Motor neuron (in vitro differentiated cells): ENCODE measurements around the gene CKAP2. TPM values are rescaled to one million over a fixed set of nuclear protein-coding genes. Genes with fewer than 3 reads are reported as not detected.
A peak's percentile ranks its signal among the peaks of the same experiment; 100 is the strongest.

ENCODE experiments used
- ATAC-seq, 8 experiments: fragments of 200-7000 bp; cut with Tn5 transposase; replicated peaks in 6 of 8; 2 replicates each; pipeline ENCODE4 v1.8.0; 2021; ENCODE audit warnings: mild to moderate bottlenecking in 8 of 8, moderate library complexity in 8 of 8
- H3K27ac ChIP-seq, 2 donors: fragments of 250-450 bp; sonication (Bioruptor Pico); 2 replicates each; pipeline ENCODE4 v1.9.0; 2021; ENCODE audit warnings: antibody characterized with exemption in 2 of 2, mild to moderate bottlenecking in 2 of 2, moderate library complexity in 1 of 2
- H3K4me1 ChIP-seq, 2 donors: fragments of 250-450 bp; sonication (Bioruptor Pico); replicated peaks in 1 of 2; 2 replicates each; pipeline ENCODE4 v1.6.1; 2021; ENCODE audit warnings: antibody characterized with exemption in 2 of 2, mild to moderate bottlenecking in 2 of 2, moderate library complexity in 1 of 2
- H3K4me3 ChIP-seq, 5 donors: fragments of 250-450 bp; sonication (Bioruptor Pico); 2 replicates each; pipeline ENCODE4 v1.9.0; 2021; ENCODE audit warnings: antibody characterized with exemption in 5 of 5, mild to moderate bottlenecking in 5 of 5, moderate library complexity in 4 of 5
- WGBS, 10 experiments: fragments of 450-650 bp; shearing (Covaris generic); methylation state at CpG; one replicate each; pipeline ENCODE4 v1.0.0; 2022; 5-methylcytosine and 5-hydroxymethylcytosine counted together
- in situ Hi-C, 9 experiments: fragments of 400-800 bp; cut with MboI; loops; one replicate each; pipeline ENCODE4 v1.15.0; 2021; ENCODE audit warnings: low sequenced_read_pairs in 9 of 9, low pct_unique_long_range_greater_than_20kb in 2 of 9; ENCODE audit not compliant: unreplicated experiment in 9 of 9
- total RNA-seq, 8 experiments: library from RNA; unstranded; fragments of 300-600 nt; gene quantifications; 2 replicates each; pipeline versions ENCODE4 v1.2.3 to v1.2.4, GENCODE V29; 2022

CKAP2 gene
- total RNA-seq, 8 experiments from 2014 or later = 12.9 to 87.3 (median 22.1) TPM

DNA sequence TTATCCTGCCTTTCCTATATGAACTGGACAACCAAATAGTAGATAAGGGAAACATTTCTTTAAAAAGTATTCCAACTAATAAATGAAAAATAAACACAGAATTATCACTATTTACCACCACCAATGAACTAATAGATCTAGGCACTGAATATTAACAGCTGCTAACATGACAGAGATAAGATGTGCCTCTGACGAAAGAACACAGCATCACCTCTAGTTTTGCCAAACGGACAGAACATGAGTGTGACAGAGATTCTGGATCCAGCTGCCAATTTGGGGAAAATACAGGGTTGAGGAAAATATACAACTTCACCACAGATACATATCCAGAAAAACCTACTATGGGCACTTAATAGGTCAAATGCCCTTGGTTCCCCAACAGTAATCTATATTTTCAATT, 22.8 kb upstream of the CKAP2 start:
- Histone ChIP-seq H3K4me1 (no peaks in the 10 kb centered on the region), H3K4me3 (no peak overlapping the region), H3K27ac (no peak overlapping the region)
- ATAC-seq = no peak
- in situ Hi-C loops = no loop called here
- WGBS, 10 experiments = 93 to 100% (median 100%) methylated on average over 1 to 2 of the region's 2 CpGs; no CpG with 5 or more reads in 2 of the 10 experiments

GRCh38 chr13:52446265-52446664, 9.0 kb upstream of the CKAP2 start:
- no peak for ATAC-seq
- Histone ChIP-seq H3K4me1 (peaks cover 6 to 9% of the 10 kb centered on the region in 2 donors), H3K4me3 (no peak overlapping the region), H3K27ac (no peak overlapping the region)
- 33 to 100% (median 87%) methylated on average over 1 of the region's 1 CpG; no CpG with 5 or more reads in 2 of the 10 experiments for WGBS, 10 experiments
- in situ Hi-C loops = no loop called here

DNA sequence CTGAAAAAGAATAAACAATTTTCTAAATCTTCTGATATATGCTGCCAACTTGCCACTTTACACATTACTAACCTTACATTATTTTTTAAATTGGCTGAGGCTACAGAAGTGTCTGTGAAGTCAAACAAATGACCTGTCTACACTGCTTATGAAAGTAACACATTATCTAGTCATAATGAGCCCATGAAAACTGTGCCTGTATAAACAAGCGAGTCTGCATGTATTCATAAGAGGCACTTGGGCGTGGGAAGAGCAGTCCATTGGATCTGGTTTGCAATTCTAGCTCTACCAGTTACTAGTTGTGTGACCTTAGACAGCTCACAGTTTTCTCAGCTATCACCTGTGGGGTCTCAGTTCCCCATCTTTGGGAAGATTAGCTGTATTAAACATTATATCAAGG, 7.9 kb upstream of the CKAP2 start:
- peak in 2 of 8 experiments; percentile 3 for ATAC-seq
- Histone ChIP-seq H3K27ac (no peak overlapping the region), H3K4me3 (no peak overlapping the region), H3K4me1 (peaks cover 6 to 9% of the 10 kb centered on the region in 2 donors)
- 0 to 100% (median 64%) methylated on average over 1 to 2 of the region's 2 CpGs; no CpG with 5 or more reads in 2 of the 10 experiments for WGBS, 10 experiments
- in situ Hi-C loops = no loop called here

- peaks cover 6 to 9% of the 10 kb centered on the region in 2 donors for H3K4me1 ChIP-seq
- no peak for ATAC-seq
- H3K27ac ChIP-seq = no peak overlapping the region
- H3K4me3 ChIP-seq = no peak overlapping the region
- in situ Hi-C loops = no loop called here
- WGBS, 10 experiments = 60 to 100% (median 90%) methylated on average over 1 to 5 of the region's 5 CpGs; no CpG with 5 or more reads in 2 of the 10 experiments
These were observed 7.3 kb upstream of the CKAP2 start for GRCh38 chr13:52447815-52448552.

- in situ Hi-C loops = no loop called here
- peaks cover 9% of the 10 kb centered on the region in 2 donors for H3K4me1 ChIP-seq
- ATAC-seq = no peak
- peak overlapping the region; percentile 53 to 82 (median 60) for H3K4me3 ChIP-seq
- 0 to 39% (median 9%) methylated on average over 2 to 10 of the region's 10 CpGs for WGBS, 10 experiments
- peak overlapping the region; percentile 82 to 90 for H3K27ac ChIP-seq
These were observed 5.8 kb upstream of the CKAP2 start for GRCh38 chr13:52449331-52450011.

DNA sequence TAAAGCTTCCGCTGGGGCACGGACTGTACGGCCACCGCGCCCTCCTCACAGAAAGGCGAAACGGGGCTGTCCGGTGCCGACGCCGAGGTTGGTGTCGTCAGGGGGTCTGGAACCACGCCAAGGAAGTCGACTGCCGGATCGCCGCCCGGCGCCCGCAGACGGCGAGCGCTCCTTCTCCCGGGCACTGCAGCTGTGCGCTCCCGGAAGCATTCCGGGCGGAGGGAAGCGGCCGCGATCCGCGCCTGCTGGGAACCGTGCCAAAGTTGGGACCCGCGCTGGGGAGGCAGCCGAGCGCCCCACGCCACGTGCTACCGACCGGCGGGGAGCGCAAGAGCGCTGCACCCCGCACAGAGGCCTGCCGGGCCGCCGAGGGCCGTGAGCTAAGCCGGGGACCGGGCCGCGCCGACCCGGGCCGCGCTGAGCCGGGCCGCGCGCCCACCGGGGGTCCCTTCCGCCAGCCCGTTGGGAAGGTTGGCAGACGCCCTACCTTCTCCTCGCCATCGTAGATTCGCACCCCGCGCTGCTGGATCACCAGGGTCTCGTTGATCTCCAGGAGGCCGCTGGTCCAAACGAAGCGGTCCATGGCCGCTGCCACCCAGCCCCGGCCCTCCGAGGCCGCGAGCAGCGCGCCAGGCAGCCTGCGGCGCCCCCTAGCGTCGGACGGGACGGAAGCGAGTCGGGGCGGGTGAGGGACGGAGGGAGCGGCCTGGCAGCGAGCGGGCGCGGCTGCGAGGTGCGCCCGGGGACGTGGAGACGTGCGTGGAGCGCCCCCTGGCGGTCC, 5.1 kb upstream of the CKAP2 start, which contains the start of gene VPS36:
Gene VPS36, minus strand, starts transcription at position 623 of the 781 bp plus-strand sequence. Its CDS starts 40 bp downstream, at position 583.
- peak; percentile 66 to 87 (median 85) for ATAC-seq
- H3K4me3 ChIP-seq = peak within 1 kb of the TSS; percentile 53 to 82 (median 60)
- 0 to 10% (median 0%) methylated on average over 1 to 19 of the region's 105 CpGs; no CpG with 5 or more reads in 3 of the 10 experiments for WGBS, 10 experiments
- peak within 1 kb of the TSS; percentile 82 to 90 for H3K27ac ChIP-seq
- in situ Hi-C loops = no loop called here
- H3K4me1 ChIP-seq = peaks cover 9% of the 10 kb centered on the region in 2 donors

DNA sequence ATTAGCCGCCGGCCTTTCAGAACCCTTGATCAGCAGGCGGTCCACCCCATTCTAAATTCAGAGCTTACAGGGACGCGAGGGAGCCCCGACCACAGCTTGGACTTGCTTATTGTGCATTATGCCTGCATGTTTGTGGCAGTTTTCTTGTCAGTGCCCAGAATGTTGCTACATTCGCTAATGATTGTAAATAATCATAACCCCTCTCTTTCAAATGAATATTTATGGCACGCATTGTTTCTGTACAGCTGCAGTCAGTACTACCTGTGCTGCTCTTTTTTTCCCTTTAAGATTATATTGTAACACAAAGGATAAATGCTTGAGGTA, 4.5 kb upstream of the CKAP2 start:
- ATAC-seq = no peak
- peaks cover 9% of the 10 kb centered on the region in 2 donors for H3K4me1 ChIP-seq
- peak overlapping the region; percentile 53 to 82 (median 60) for H3K4me3 ChIP-seq
- 0 to 100% (median 25%) methylated on average over 1 to 4 of the region's 8 CpGs; no CpG with 5 or more reads in 2 of the 10 experiments for WGBS, 10 experiments
- no peak overlapping the region for H3K27ac ChIP-seq
- in situ Hi-C loops = no loop called here

DNA sequence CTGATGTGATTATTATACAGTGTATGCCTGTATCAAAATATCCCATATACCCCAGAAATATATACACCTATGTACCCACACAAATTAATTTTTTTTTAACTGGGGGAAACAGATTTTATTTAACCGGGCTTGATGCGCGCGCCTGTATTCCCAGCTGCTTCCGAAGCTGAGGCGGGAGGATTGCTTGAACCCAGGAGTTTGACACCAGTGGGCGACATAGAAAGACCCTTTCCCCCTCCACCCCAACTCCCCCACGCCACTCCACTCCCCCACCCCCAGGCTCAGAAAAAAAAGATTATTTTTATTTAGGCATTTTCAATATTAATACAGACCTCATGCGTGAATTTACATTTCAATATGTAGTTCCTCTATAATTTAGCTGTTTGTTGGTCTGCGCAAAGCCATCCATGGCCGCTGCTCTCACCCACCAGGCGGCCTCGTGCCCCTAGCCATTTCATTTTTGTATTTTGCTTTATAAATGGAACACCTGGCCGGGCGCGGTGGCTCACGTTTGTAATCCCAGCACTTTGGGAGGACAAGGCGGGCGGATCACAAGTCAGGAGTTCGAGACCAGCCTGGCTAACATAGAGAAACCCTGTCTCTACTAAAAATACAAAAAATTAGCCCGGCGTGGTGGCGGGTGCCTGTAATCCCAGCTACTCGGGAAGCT, 4.0 kb upstream of the CKAP2 start:
- in situ Hi-C loops = no loop called here
- Histone ChIP-seq H3K27ac (no peak overlapping the region), H3K4me3 (no peak overlapping the region), H3K4me1 (peaks cover 9 to 10% of the 10 kb centered on the region in 2 donors)
- ATAC-seq = no peak
- 90 to 100% (median 100%) methylated on average over 1 to 16 of the region's 24 CpGs for WGBS, 10 experiments

- Histone ChIP-seq H3K27ac (no peak overlapping the region), H3K4me3 (no peak overlapping the region), H3K4me1 (peaks cover 12 to 15% of the 10 kb centered on the region in 2 donors)
- in situ Hi-C loops = no loop called here
- WGBS, 10 experiments = 16 to 100% (median 71%) methylated on average over 1 to 2 of the region's 2 CpGs; no CpG with 5 or more reads in 1 of the 10 experiments
- no peak for ATAC-seq
These were observed 2.8 kb upstream of the CKAP2 start for GRCh38 chr13:52452470-52452869.

DNA sequence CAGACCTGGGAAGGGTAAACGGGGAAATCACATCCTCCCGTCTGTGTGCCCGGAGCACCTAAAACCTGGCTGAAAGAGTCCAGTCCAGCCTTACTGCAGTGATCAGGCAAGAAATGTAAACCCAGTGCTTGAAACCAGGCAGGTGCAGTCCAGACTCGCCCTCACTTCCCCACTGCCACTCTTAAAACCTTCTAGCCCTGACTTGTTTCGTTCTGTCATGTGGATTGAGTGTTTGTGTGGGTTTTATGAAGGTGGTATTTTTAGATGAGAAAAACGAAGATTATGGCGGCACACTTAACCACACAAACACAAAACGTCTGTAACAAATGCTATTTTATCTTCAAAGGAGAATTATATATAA, 839 bp upstream of the CKAP2 start:
- in situ Hi-C loops = no loop called here
- no peak for ATAC-seq
- peaks cover 6% of the 10 kb centered on the region in 2 donors for H3K4me1 ChIP-seq
- peak overlapping the region; percentile 83 to 95 (median 91) for H3K4me3 ChIP-seq
- 0 to 43% (median 28%) methylated on average over 1 to 7 of the region's 8 CpGs; no CpG with 5 or more reads in 1 of the 10 experiments for WGBS, 10 experiments
- peak overlapping the region in 1 of 2 donors; percentile 11 for H3K27ac ChIP-seq

GRCh38 chr13:52455677-52456041, 381 bp downstream of the CKAP2 start:
- 0% methylated on average over 1 to 12 of the region's 37 CpGs; no CpG with 5 or more reads in 4 of the 10 experiments for WGBS, 10 experiments
- Histone ChIP-seq H3K27ac (peak overlapping the region; percentile 69 to 80), H3K4me1 (peaks cover 6% of the 10 kb centered on the region in 2 donors), H3K4me3 (peak overlapping the region; percentile 83 to 95 (median 91))
- in situ Hi-C loops = no loop called here
- peak; percentile 58 to 76 (median 73) for ATAC-seq

DNA sequence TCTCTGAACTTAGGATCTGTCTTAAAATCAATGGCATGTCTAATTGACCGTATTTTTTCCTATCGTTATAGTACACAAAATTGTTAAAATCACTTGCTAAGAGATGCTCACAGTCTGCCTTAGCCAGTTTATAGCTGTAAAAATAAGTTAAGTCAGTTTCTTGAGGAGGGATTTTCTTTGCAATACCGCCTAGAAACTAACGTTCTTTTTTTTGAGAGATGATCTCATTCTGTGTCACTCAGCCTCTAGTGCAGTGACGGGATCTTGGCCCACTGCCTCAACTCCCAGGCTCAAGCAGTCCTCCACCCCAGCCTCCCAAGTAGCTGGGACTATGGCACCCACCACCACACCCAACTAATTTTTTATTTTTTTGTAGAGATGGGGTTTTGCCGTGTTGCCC, 4.4 kb downstream of the CKAP2 start:
- no peak overlapping the region for H3K27ac ChIP-seq
- H3K4me3 ChIP-seq = no peak overlapping the region
- peaks cover 5 to 6% of the 10 kb centered on the region in 2 donors for H3K4me1 ChIP-seq
- 45 to 100% (median 92%) methylated on average over 1 to 5 of the region's 6 CpGs; no CpG with 5 or more reads in 1 of the 10 experiments for WGBS, 10 experiments
- in situ Hi-C loops = no loop called here
- ATAC-seq = no peak
